T-helper 1 cell treated with Interleukin-12 subunit alpha and Interleukin-12 subunit beta and Interleukin-4 antibody, amounts not matched to agents 30 μg/mL and 1 μg/mL, for 36 hours (primary cell): ENCODE results near the gene NPHP1.
"Not testable (repeated sequence)": the region's sequence is repeated elsewhere in the genome, so short reads cannot be mapped to it uniquely, and the experiment has no call there.

ENCODE experiments used
- H3K27ac Mint-ChIP-seq: one replicate; pipeline ENCODE4 v1.8.0; 2021; ENCODE audit warnings: mild to moderate bottlenecking, mixed read lengths
- H3K27me3 Mint-ChIP-seq: one replicate; pipeline ENCODE4 v1.8.0; 2021; ENCODE audit warnings: low read depth, mixed read lengths
- H3K36me3 Mint-ChIP-seq: one replicate; pipeline ENCODE4 v1.8.0; 2021; ENCODE audit warnings: low read depth, mixed read lengths
- H3K4me1 Mint-ChIP-seq: one replicate; pipeline ENCODE4 v1.8.0; 2021; ENCODE audit warnings: low read depth, mixed read lengths
- H3K4me3 Mint-ChIP-seq: one replicate; pipeline ENCODE4 v1.8.0; 2021; ENCODE audit warnings: mild to moderate bottlenecking, moderate library complexity, mixed read lengths
- H3K9me3 Mint-ChIP-seq: one replicate; pipeline ENCODE4 v1.8.0; 2021; ENCODE audit warnings: mixed read lengths

The NPHP1 gene

GRCh38 chr2:110215566-110216158 is 10.8 kb upstream of the NPHP1 start:
- Mint-ChIP-seq H3K4me1 (peaks cover 8% of the 10 kb centered on the region), H3K4me3 (no peak overlapping the region), H3K27me3 (peaks cover 56% of the 10 kb centered on the region), H3K27ac (no peak overlapping the region), H3K9me3 (peaks cover 8% of the 10 kb centered on the region), H3K36me3 (no peaks in the 10 kb centered on the region)

GRCh38 chr2:110215091-110215490 is 10.3 kb upstream of the NPHP1 start:
- H3K27me3 Mint-ChIP-seq: peaks cover 51% of the 10 kb centered on the region
- H3K9me3 Mint-ChIP-seq: peaks cover 8% of the 10 kb centered on the region
- H3K27ac Mint-ChIP-seq: no peak overlapping the region
- H3K4me3 Mint-ChIP-seq: no peak overlapping the region
- H3K4me1 Mint-ChIP-seq: peaks cover 8% of the 10 kb centered on the region
- H3K36me3 Mint-ChIP-seq: no peaks in the 10 kb centered on the region

GRCh38 chr2:110213522-110213921 is 8.7 kb upstream of the NPHP1 start:
- H3K4me3 Mint-ChIP-seq, H3K27ac Mint-ChIP-seq: not testable (repeated sequence)

GRCh38 chr2:110211938-110212858 is 7.4 kb upstream of the NPHP1 start, which contains the start of gene MTLN:
TSS of gene MTLN (minus strand) at chr2:110212547. CDS start at chr2:110212525, 22 bp downstream.
- Mint-ChIP-seq H3K4me3 (peak within 1 kb of the TSS; percentile 91), H3K27me3 (peaks cover 28% of the 10 kb centered on the region), H3K4me1 (peaks cover 8% of the 10 kb centered on the region), H3K36me3 (peaks cover 9% of the 10 kb centered on the region), H3K27ac (peak within 1 kb of the TSS; percentile 86), H3K9me3 (peaks cover 8% of the 10 kb centered on the region)

More at GRCh38 chr2:110213522-110213921, 8.7 kb upstream of the NPHP1 start:
- H3K4me1 Mint-ChIP-seq, H3K9me3 Mint-ChIP-seq, H3K36me3 Mint-ChIP-seq: not testable (repeated sequence)
- H3K27me3 Mint-ChIP-seq: peaks cover 36% of the 10 kb centered on the region

- Mint-ChIP-seq H3K4me3 (peak overlapping the region; percentile 92), H3K9me3 (no peaks in the 10 kb centered on the region), H3K27me3 (peaks cover 21% of the 10 kb centered on the region), H3K4me1 (peaks cover 18% of the 10 kb centered on the region), H3K36me3 (peaks cover 9% of the 10 kb centered on the region), H3K27ac (peak overlapping the region; percentile 90)
Measured at GRCh38 chr2:110205660-110206455, 1.0 kb upstream of the NPHP1 start.

- H3K27ac Mint-ChIP-seq: no peak overlapping the region
- H3K36me3 Mint-ChIP-seq: no peaks in the 10 kb centered on the region
- no peaks in the 10 kb centered on the region for H3K9me3 Mint-ChIP-seq
- no peak overlapping the region for H3K4me3 Mint-ChIP-seq
- no peaks in the 10 kb centered on the region for H3K4me1 Mint-ChIP-seq
- H3K27me3 Mint-ChIP-seq: peaks cover 24% of the 10 kb centered on the region
Measured at GRCh38 chr2:110198016-110198415, 6.8 kb downstream of the NPHP1 start.

- Mint-ChIP-seq H3K9me3 (no peaks in the 10 kb centered on the region), H3K4me1 (no peaks in the 10 kb centered on the region), H3K27me3 (peaks cover 19% of the 10 kb centered on the region), H3K27ac (no peak overlapping the region), H3K36me3 (no peaks in the 10 kb centered on the region), H3K4me3 (no peak overlapping the region)
Measured at GRCh38 chr2:110197452-110197851, 7.4 kb downstream of the NPHP1 start.

GRCh38 chr2:110190169-110190568 is 14.6 kb downstream of the NPHP1 start:
- H3K4me1 Mint-ChIP-seq, H3K27ac Mint-ChIP-seq, H3K4me3 Mint-ChIP-seq, H3K9me3 Mint-ChIP-seq, H3K36me3 Mint-ChIP-seq: not testable (repeated sequence)
- H3K27me3 Mint-ChIP-seq: peaks cover 16% of the 10 kb centered on the region

- peaks cover 26% of the 10 kb centered on the region for H3K9me3 Mint-ChIP-seq
- H3K27me3 Mint-ChIP-seq: peaks cover 14% of the 10 kb centered on the region
- H3K36me3 Mint-ChIP-seq: no peaks in the 10 kb centered on the region
- H3K4me3 Mint-ChIP-seq: no peak overlapping the region
- no peaks in the 10 kb centered on the region for H3K4me1 Mint-ChIP-seq
- H3K27ac Mint-ChIP-seq: no peak overlapping the region
Measured at GRCh38 chr2:110182449-110182848, 22.4 kb downstream of the NPHP1 start.

GRCh38 chr2:110180036-110180435 is 24.8 kb downstream of the NPHP1 start:
- peaks cover 14% of the 10 kb centered on the region for H3K27me3 Mint-ChIP-seq
- no peaks in the 10 kb centered on the region for H3K4me1 Mint-ChIP-seq
- H3K36me3 Mint-ChIP-seq: no peaks in the 10 kb centered on the region
- no peak overlapping the region for H3K27ac Mint-ChIP-seq
- H3K9me3 Mint-ChIP-seq: peaks cover 26% of the 10 kb centered on the region
- H3K4me3 Mint-ChIP-seq: no peak overlapping the region

- Mint-ChIP-seq H3K27ac (no peak overlapping the region), H3K4me1 (peaks cover 2% of the 10 kb centered on the region), H3K27me3 (peaks cover 16% of the 10 kb centered on the region), H3K4me3 (no peak overlapping the region), H3K36me3 (no peaks in the 10 kb centered on the region), H3K9me3 (no peaks in the 10 kb centered on the region)
Measured at GRCh38 chr2:110173523-110173922, 31.3 kb downstream of the NPHP1 start.

GRCh38 chr2:110172506-110172905 is 32.3 kb downstream of the NPHP1 start:
- Mint-ChIP-seq H3K27me3 (peaks cover 16% of the 10 kb centered on the region), H3K4me3 (no peak overlapping the region), H3K4me1 (peaks cover 2% of the 10 kb centered on the region)

GRCh38 chr2:110170102-110170501 is 34.7 kb downstream of the NPHP1 start:
- Mint-ChIP-seq H3K4me1 (peaks cover 2% of the 10 kb centered on the region), H3K9me3 (no peaks in the 10 kb centered on the region), H3K36me3 (no peaks in the 10 kb centered on the region), H3K27ac (no peak overlapping the region), H3K4me3 (no peak overlapping the region), H3K27me3 (peaks cover 13% of the 10 kb centered on the region)

More at GRCh38 chr2:110172506-110172905, 32.3 kb downstream of the NPHP1 start:
- Mint-ChIP-seq H3K27ac (no peak overlapping the region), H3K36me3 (no peaks in the 10 kb centered on the region), H3K9me3 (no peaks in the 10 kb centered on the region)

GRCh38 chr2:110167326-110168000 is 37.4 kb downstream of the NPHP1 start:
- Mint-ChIP-seq H3K27ac (no peak overlapping the region), H3K4me1 (peaks cover 2% of the 10 kb centered on the region), H3K27me3 (peaks cover 17% of the 10 kb centered on the region), H3K9me3 (no peaks in the 10 kb centered on the region), H3K36me3 (no peaks in the 10 kb centered on the region), H3K4me3 (no peak overlapping the region)
